HG03039 (cell line): ENCODE measurements around the gene FAM216B.
"Not testable (repeated sequence)": the region's sequence is repeated elsewhere in the genome, so short reads cannot be mapped to it uniquely, and the experiment has no call there.

Source experiments
- ATAC-seq: cut with Tn5 transposase; IDR thresholded peaks from one replicate; pipeline ENCODE4 v1.9.1; 2021; ENCODE audit warnings: mild to moderate bottlenecking, moderate library complexity; ENCODE audit not compliant: unreplicated experiment

Gene FAM216B

DNA sequence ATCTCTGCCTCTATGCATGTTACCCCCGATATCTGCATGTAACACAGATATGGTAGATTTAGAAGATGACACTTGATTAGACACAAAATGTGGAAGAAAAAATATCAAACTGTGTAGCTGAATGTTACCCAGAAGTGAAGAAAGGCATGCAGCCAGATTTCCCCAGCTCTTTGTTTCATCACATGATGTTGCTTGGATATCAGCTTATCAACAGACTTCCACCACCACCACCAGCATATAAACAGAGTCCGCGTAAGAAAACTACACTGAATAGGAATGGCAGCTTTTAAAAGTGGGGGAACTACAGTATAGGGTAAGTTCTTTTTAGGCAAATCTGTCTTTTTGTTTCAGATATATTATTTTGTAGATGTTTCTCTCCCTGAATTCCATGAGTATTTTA is at the start of gene FAM216B:
Gene FAM216B, plus strand, starts transcription at position 233 of the 400 bp plus-strand sequence. CDS start 2,484 bp downstream, outside the sequence.
- ATAC-seq: no peak

GRCh38 chr13:42732073-42732472 is 49.3 kb upstream of the FAM216B start:
- ATAC-seq: no peak

- no peak for ATAC-seq
These were observed 48.3 kb upstream of the FAM216B start for GRCh38 chr13:42733046-42733445.

DNA sequence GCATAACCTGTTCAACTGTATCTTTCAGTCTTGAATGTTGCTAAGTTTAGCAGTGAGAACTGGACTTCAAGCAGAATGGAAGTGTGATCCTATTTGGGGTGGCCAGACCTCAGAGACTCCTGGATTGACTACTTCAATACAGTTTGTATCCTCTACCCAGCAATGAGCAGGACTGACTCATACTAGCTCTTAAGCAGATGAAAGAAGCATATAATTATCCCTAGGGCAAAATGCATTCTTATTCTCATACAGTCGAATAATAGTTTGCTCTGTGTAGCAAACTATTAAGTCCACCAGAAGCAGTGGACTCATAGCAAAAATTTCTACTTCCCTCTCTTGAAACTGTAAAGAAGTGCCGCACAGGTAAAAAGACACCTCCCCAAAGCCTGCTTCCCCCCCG is 46.4 kb upstream of the FAM216B start:
- ATAC-seq: no peak

DNA sequence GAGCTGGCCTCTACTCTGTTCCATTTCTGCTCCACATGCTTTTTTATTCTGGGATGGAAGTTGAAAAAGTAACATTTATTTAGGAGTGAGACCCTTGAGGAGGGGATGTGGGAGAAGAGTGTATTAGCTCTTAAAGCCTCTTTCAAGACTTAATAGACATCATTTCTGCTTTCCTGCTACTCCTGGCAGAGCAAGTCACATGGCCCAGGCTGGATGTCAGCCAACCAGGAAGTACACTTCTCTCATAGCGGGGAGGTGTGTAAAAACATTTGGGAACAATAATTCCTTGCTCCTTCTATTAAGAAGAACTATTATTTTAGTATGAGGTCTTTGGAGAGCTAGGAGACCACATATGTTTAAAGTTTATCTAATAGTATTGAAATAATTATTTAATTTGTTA is 40.6 kb upstream of the FAM216B start:
- no peak for ATAC-seq

GRCh38 chr13:42741914-42742313 is 39.5 kb upstream of the FAM216B start:
- no peak for ATAC-seq

DNA sequence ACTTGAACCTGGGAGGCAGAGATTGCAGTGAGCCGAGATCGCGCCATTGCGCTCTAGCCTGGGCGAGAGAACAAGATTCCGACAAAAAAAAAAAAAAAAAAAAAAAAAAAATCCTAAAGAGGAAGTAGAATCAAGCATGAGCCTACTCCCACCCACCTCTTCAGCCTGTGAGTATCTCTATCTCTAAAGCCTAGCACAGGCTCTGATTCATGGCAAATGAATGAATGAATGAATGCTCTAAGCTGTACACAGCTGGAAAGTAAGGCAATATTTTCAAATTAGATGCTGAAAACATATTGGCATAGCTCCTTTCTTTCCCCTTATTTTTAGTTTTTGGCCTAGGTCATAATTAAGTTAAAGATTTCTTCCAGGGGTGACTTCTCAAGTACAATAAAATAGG is 35.7 kb upstream of the FAM216B start:
- ATAC-seq: no peak

GRCh38 chr13:42746866-42747265 is 34.5 kb upstream of the FAM216B start:
- no peak for ATAC-seq

GRCh38 chr13:42747399-42747873 is 33.9 kb upstream of the FAM216B start:
- no peak for ATAC-seq

- ATAC-seq: no peak
These were observed 30.6 kb upstream of the FAM216B start for GRCh38 chr13:42750794-42751193.

- ATAC-seq: no peak
These were observed 29.7 kb upstream of the FAM216B start for GRCh38 chr13:42751693-42752092.

DNA sequence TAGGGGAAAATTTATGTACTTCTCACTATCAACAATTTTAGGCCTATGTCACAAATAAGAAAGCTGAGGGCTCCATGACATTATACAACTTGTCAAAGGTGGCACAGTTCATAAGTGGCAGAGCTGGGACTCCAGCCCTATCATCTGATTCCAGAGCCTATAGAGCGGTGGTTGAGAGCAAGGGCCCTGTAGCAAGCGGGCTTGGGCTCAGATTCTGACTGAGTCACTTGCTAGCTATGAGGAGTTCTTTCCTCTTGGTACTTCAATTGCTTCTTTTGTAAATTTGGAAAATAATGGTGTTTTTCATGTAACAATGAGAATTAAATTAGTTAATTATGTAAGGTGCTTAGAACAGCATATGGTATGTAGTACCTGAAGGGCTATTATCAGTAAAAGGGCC is 28.7 kb upstream of the FAM216B start:
- no peak for ATAC-seq

GRCh38 chr13:42753697-42754096 is 27.7 kb upstream of the FAM216B start:
- ATAC-seq: no peak

GRCh38 chr13:42754801-42755510 is 26.4 kb upstream of the FAM216B start:
- ATAC-seq: no peak

- ATAC-seq: no peak
These were observed 23.5 kb upstream of the FAM216B start for GRCh38 chr13:42757678-42758420.

- ATAC-seq: no peak
These were observed 22.9 kb upstream of the FAM216B start for GRCh38 chr13:42758515-42758914.

- ATAC-seq: no peak
These were observed 20.4 kb upstream of the FAM216B start for GRCh38 chr13:42760951-42761350.

GRCh38 chr13:42762251-42762650 is 19.1 kb upstream of the FAM216B start:
- no peak for ATAC-seq

DNA sequence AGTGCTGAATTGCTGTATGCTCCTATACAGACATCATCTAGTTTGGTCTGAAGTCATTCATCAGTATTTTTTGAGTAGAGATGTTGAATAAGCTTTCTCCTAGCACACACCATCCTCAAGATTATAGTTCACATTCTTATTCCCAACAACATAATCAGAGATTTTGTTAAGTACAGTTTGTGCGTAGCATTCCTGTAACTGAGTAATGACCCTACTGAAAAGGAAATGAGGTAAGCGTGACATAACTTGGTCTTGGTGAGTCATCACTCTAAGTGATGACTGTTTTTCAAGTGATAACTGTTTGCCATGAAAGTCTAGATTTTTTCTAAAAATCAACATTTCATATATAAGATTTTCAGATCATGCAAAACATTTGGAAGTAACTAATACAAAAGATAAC is 18.5 kb upstream of the FAM216B start:
- no peak for ATAC-seq

DNA sequence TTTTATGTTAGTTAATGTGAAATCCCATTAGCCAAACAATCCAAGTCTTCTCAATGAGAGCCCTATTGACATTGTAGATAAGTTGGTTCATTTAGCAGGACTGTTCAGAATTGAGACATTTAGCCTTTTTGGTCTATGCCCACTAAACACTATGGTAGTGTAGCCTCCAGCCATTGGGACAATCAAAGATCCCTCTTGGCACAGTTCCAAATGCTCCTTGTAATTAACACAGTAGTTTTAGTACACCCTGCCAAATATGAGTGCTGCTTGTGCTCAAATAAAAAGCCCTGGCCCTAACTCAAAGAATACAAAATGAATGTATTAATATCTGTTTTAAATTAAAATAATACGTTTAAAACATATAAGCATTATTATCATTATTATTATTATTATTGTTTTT is 15.4 kb upstream of the FAM216B start:
- no peak for ATAC-seq

DNA sequence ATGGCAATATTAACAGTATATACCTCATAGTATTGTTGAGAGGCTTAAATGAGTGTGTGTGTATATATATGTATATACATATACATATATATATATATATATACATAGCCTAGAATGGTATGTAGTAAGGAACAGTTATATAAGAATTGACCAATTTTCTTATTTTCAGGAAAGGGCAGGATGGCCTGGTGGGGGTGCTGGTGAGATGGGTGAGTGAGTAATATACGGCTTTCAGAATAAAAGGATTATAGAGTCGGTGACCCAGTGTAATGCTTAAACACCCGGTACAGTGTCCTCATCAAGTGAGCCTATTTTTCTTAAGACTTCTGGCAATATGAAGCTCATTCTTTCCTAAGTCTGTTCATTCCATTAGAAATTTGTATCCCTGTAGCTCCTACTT is 11.7 kb upstream of the FAM216B start:
- no peak for ATAC-seq

GRCh38 chr13:42776558-42776957 is 4.8 kb upstream of the FAM216B start:
- ATAC-seq: not testable (repeated sequence)
